Gastrocnemius medialis (tissue), 4 donors: ENCODE data around the gene FMN2. TPM values are rescaled to one million over a fixed set of nuclear protein-coding genes. Genes with fewer than 3 reads are reported as not detected.

Experiments
- ATAC-seq, 2 donors: fragments of 150-250 bp; one replicate each; pipeline ENCODE4 v1.9.1; 2016
- DNase-seq, 2 donors: peaks; one replicate each; pipeline ENCODE4 v3.0.0-alpha.2; 2019
- H3K27ac ChIP-seq, 4 donors: fragments of 200-600 bp; sonication (generic); 1 replicate in 1 of 4; 2 replicates in 3 of 4; pipeline ENCODE4 v1.5.1; 2016 to 2018; ENCODE audit warnings: mild to moderate bottlenecking in 2 of 4, moderate library complexity in 1 of 4
- H3K27me3 ChIP-seq, 3 donors: fragments of 200-600 bp; sonication (generic) in 2 of 3; 1 replicate in 1 of 3; 2 replicates in 2 of 3; pipeline versions ENCODE4 v1.5.1 to v1.6.0; 2016 to 2019; ENCODE audit warnings: mild to moderate bottlenecking in 1 of 3, moderate library complexity in 1 of 3
- H3K36me3 ChIP-seq, 2 donors: fragments of 200-600 bp; sonication (generic) in 1 of 2; one replicate each; pipeline ENCODE4 v1.5.1; 2017 to 2018
- H3K4me1 ChIP-seq, 2 donors: fragments of 200-600 bp; sonication (generic) in 1 of 2; one replicate each; pipeline ENCODE4 v1.5.1; 2016 to 2017; ENCODE audit warnings: mild to moderate bottlenecking in 2 of 2
- H3K4me3 ChIP-seq, 4 donors: fragments of 200-600 bp; sonication (generic) in 3 of 4; 1 replicate in 1 of 4; 2 replicates in 3 of 4; pipeline ENCODE4 v1.5.1; 2016 to 2019; ENCODE audit warnings: mild to moderate bottlenecking in 2 of 4
- H3K9me3 ChIP-seq, 3 donors: fragments of 200-600 bp; sonication (generic) in 2 of 3; 1 replicate in 1 of 3; 2 replicates in 2 of 3; pipeline ENCODE4 v1.5.1; 2016 to 2019
- POLR2A ChIP-seq, 2 donors: fragments of 450-650 bp; IDR thresholded peaks; one replicate each; pipeline ENCODE4 v1.6.1; 2017; ENCODE audit warnings: antibody characterized with exemption in 2 of 2, mild to moderate bottlenecking in 2 of 2, moderate library complexity in 2 of 2
- in situ Hi-C, 4 donors: fragments of 200-750 bp; cut with MboI; loops; one replicate each; pipeline versions ENCODE4 v1.15.0 to v1.8.0; 2017; ENCODE audit warnings: low sequenced_read_pairs in 4 of 4
- intact Hi-C: fragments of 100-400 bp; cut with DNase I; formaldehyde crosslinking; loops from one replicate; pipeline ENCODE4 v1.15.1; 2023; ENCODE audit warnings: low total_unique reads
- total RNA-seq, 4 donors: library from RNA; depleted of rRNA; stranded (reverse); fragments of >200 nt; gene quantifications; one replicate each; pipeline versions ENCODE4 v1.1.0 to v1.2.3, GENCODE V29; 2016
- TF ChIP-seq, protein P1 (sequence below), 5 experiments: fragments of 450-650 bp in 3 of 5; fragments of 200-600 bp in 2 of 5; sonication (generic) in 2 of 5; IDR thresholded peaks in 4 of 5; conservative IDR thresholded peaks in 1 of 5; 1 replicate in 4 of 5; 2 replicates in 1 of 5; pipeline ENCODE4 v1.5.1; 2016 to 2019; ENCODE audit warnings: antibody characterized with exemption in 5 of 5, mild to moderate bottlenecking in 3 of 5, moderate library complexity in 3 of 5

FMN2 gene
- total RNA-seq, 4 donors from 2014 or later: 0.51 TPM; not detected in 3

DNA sequence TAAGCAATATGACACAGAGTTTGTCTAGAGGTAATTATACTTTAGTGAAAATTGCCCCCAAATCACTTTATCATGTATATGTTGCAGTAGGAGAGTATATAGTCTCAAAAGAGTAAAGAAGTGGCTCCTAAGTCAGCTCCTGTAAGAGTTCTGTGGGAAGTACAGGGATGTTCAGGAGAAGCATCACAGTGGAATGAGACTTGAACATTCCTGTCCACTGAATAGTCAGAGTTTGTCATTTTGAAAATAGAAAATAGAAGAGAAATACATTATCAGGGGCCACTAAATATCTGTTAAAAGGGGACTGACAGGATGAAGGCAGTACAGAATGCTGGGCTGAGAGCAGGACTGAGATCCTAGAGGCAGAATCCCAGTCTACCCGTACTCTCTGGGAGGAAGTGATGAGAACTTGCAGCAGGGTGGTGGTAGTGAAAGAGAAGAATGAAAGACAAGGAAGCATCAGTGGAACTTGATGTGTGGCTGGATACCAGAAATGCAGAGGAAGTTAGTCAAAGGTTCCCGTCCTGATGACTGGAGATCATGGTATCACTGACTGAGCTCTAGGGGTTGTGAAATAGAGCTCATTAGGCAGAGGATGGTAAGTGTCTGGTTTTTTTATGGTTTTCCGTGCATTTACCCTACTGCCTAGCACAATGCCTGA is 153.4 kb downstream of the FMN2 start:
- no peaks in the 10 kb centered on the region for H3K9me3 ChIP-seq
- H3K36me3 ChIP-seq: no peaks in the 10 kb centered on the region
- intact Hi-C loops: no loop called here
- no peak overlapping the region for H3K27ac ChIP-seq
- TF ChIP-seq, protein P1, sequence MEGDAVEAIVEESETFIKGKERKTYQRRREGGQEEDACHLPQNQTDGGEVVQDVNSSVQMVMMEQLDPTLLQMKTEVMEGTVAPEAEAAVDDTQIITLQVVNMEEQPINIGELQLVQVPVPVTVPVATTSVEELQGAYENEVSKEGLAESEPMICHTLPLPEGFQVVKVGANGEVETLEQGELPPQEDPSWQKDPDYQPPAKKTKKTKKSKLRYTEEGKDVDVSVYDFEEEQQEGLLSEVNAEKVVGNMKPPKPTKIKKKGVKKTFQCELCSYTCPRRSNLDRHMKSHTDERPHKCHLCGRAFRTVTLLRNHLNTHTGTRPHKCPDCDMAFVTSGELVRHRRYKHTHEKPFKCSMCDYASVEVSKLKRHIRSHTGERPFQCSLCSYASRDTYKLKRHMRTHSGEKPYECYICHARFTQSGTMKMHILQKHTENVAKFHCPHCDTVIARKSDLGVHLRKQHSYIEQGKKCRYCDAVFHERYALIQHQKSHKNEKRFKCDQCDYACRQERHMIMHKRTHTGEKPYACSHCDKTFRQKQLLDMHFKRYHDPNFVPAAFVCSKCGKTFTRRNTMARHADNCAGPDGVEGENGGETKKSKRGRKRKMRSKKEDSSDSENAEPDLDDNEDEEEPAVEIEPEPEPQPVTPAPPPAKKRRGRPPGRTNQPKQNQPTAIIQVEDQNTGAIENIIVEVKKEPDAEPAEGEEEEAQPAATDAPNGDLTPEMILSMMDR (IDR thresholded peaks at IDR 0.05 in 4 of 5, conservative IDR thresholded peaks at IDR 0.05 in 1 of 5): no peak
- TF ChIP-seq POLR2A (IDR thresholded peaks at IDR 0.05): no peak
- H3K27me3 ChIP-seq: no peaks in the 10 kb centered on the region
- ATAC-seq: no peak
- no peaks in the 10 kb centered on the region for H3K4me1 ChIP-seq
- no peak overlapping the region for H3K4me3 ChIP-seq
- in situ Hi-C loops: no loop called here
- no peak for DNase-seq

DNA sequence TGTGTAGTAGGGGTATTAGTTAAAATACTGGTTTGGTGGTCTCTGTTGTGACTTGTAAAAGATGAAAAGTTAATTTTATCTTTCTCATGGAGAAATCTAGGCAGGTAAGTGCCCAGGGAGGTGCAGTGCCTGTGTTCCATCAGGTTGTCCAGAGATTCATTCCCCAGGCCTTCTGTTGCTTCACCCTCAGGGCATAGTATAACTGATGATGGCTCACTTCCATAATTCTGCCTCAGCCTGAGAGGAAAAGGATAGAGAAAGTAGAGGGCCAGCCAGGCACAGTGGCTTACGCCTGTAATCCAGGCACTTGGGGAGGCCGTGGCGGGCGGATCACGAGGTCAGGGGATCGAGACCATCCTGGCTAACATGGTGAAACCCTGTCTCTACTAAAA is 153.9 kb downstream of the FMN2 start:
- DNase-seq: no peak
- no peak for ATAC-seq
- H3K27ac ChIP-seq: no peak overlapping the region

DNA sequence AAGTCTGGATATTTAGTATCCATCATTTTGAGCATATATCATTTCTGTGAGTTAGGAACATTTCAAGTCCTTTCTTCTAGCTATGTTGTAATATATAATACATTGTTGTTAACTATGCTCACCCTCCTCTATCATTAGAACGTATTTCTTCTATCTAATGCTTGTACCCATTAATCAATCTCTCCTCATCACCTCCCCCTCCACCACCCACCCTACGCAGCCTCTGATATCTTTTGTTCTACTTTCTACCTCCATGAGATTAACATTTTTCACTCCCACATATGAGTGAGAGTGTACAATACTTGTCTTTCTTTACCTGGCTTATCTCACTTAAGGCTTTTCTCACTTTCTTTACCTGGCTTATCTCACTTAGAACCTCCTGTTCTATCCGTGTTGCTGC is 156.2 kb downstream of the FMN2 start:
- no peak for ATAC-seq
- no peak overlapping the region for H3K4me3 ChIP-seq

More for the DNA sequence above, 153.9 kb downstream of the FMN2 start:
- Histone ChIP-seq H3K36me3 (no peaks in the 10 kb centered on the region), H3K4me3 (no peak overlapping the region), H3K27me3 (no peaks in the 10 kb centered on the region), H3K9me3 (no peaks in the 10 kb centered on the region), H3K4me1 (no peaks in the 10 kb centered on the region)
- TF ChIP-seq, protein P1 (IDR thresholded peaks at IDR 0.05 in 4 of 5, conservative IDR thresholded peaks at IDR 0.05 in 1 of 5): no peak
- TF ChIP-seq POLR2A (IDR thresholded peaks at IDR 0.05): no peak
- in situ Hi-C loops: no loop called here
- intact Hi-C loops: no loop called here

DNA sequence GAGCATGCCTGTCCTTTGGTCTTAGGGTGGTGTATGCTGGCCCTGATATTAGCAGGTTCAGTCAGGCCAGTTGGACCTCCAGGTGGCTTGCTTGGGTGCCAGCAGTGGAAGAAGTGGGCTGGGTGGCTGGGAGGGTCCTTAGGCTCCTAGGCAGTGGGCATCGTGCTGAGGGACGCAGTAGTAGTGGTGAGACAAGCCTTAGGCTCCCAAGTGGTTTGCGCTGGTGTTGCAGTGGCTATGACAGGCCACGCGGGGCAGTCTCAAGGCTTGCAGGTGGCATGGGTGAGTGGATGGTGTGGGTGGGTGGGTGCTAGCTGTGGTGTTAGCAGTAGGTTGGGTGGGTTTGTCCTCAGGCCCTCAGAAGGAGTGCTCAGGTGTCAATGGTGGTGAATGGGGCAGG is 162.3 kb downstream of the FMN2 start:
- H3K36me3 ChIP-seq: no peaks in the 10 kb centered on the region
- no peak overlapping the region for H3K27ac ChIP-seq
- no peaks in the 10 kb centered on the region for H3K4me1 ChIP-seq
- DNase-seq (no peak), ATAC-seq (no peak)
- no peak for TF ChIP-seq POLR2A (IDR thresholded peaks at IDR 0.05)
- TF ChIP-seq, protein P1 (IDR thresholded peaks at IDR 0.05 in 4 of 5, conservative IDR thresholded peaks at IDR 0.05 in 1 of 5): no peak
- in situ Hi-C loops: no loop called here
- no peaks in the 10 kb centered on the region for H3K9me3 ChIP-seq
- intact Hi-C loops: no loop called here
- no peak overlapping the region for H3K4me3 ChIP-seq
- no peaks in the 10 kb centered on the region for H3K27me3 ChIP-seq

More for the DNA sequence above, 156.2 kb downstream of the FMN2 start:
- intact Hi-C loops (no loop called here), in situ Hi-C loops (no loop called here)
- TF ChIP-seq, protein P1 (IDR thresholded peaks at IDR 0.05 in 4 of 5, conservative IDR thresholded peaks at IDR 0.05 in 1 of 5): no peak
- no peak for TF ChIP-seq POLR2A (IDR thresholded peaks at IDR 0.05)
- no peak for DNase-seq
- Histone ChIP-seq H3K27ac (no peak overlapping the region), H3K9me3 (no peaks in the 10 kb centered on the region), H3K4me1 (no peaks in the 10 kb centered on the region), H3K36me3 (no peaks in the 10 kb centered on the region), H3K27me3 (no peaks in the 10 kb centered on the region)
